Fibroblast of the aortic adventitia (primary cell): ENCODE results near the gene SH3GL1. TPM values are rescaled to one million over a fixed set of nuclear protein-coding genes. Genes with fewer than 3 reads are reported as not detected.

Source experiments
- DNase-seq: peaks from one replicate; pipeline ENCODE4 v3.0.0-alpha.2; 2010; ENCODE audit warnings: low read depth
- H3K4me3 ChIP-seq: 2 replicates; pipeline ENCODE4 v1.5.1; 2011; ENCODE audit warnings: low read depth, mild to moderate bottlenecking, control low read depth, low read length, moderate library complexity
- CTCF ChIP-seq: IDR thresholded peaks from 2 replicates; pipeline ENCODE4 v1.5.1; 2011; ENCODE audit warnings: mild to moderate bottlenecking, low read length, control low read depth, inconsistent platforms; ENCODE audit not compliant: insufficient read depth
- total RNA-seq: library from RNA; depleted of rRNA; stranded (reverse); fragments of >200 nt; gene quantifications from 2 replicates; pipeline ENCODE4 v1.2.3, GENCODE V29; 2012; ENCODE audit warnings: low replicate concordance

SH3GL1 gene
- total RNA-seq, 1 donor = 97.2 TPM

- no peak for DNase-seq
- no peak overlapping the region for H3K4me3 ChIP-seq
- TF ChIP-seq CTCF = no peak
These were observed 52.8 kb downstream of the SH3GL1 start for GRCh38 chr19:4347521-4347920.

DNA sequence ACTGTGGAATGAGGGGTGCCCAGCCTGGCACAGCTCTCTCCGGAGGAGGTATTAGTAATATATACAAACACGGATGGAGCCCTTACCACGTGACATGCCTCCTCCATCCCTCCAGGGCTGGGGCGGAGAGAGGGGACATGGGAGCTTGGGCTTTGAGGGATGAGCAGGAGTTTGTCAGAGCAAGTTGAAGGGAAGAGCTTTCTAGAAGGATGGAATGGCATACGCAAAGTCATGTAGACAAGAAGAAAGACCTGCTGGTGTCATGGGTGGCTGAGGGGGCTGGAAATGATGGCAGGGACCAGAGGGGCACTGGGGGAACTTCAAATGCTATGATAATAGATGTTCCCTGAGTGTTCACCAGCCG lies 54.3 kb downstream of the SH3GL1 start:
- H3K4me3 ChIP-seq = no peak overlapping the region
- no peak for TF ChIP-seq CTCF
- DNase-seq = no peak

- no peak for TF ChIP-seq CTCF
- DNase-seq = no peak
- H3K4me3 ChIP-seq = no peak overlapping the region
These were observed 54.9 kb downstream of the SH3GL1 start for GRCh38 chr19:4345342-4346019.

GRCh38 chr19:4343370-4344307 lies 56.7 kb downstream of the SH3GL1 start, which contains the start of gene MPND:
Gene MPND (plus strand): TSS chr19:4343562. CDS start chr19:4343594, 32 bp downstream.
- H3K4me3 ChIP-seq = peak within 1 kb of the TSS; percentile 82
- DNase-seq = peak; percentile 63
- no peak for TF ChIP-seq CTCF

GRCh38 chr19:4342615-4343369 lies 57.6 kb downstream of the SH3GL1 start:
- peak; percentile 100 for DNase-seq
- peak; percentile 46 for TF ChIP-seq CTCF
- H3K4me3 ChIP-seq = peak overlapping the region; percentile 82

GRCh38 chr19:4342314-4342614 lies 58.1 kb downstream of the SH3GL1 start:
- peak overlapping the region; percentile 73 for H3K4me3 ChIP-seq
- no peak for DNase-seq
- no peak for TF ChIP-seq CTCF
